Stimulated activated CD8-positive, alpha-beta memory T cell treated with anti-CD3 and anti-CD28 coated beads, Interleukin-12 subunit alpha, Interleukin-12 subunit beta, amount 100 ng/mL, for 4 hours (primary cell): ENCODE results near the gene FAR1.
"Not testable (repeated sequence)": the region's sequence is repeated elsewhere in the genome, so short reads cannot be mapped to it uniquely, and the experiment has no call there.

Source experiments
- DNase-seq: peaks from one replicate; pipeline ENCODE4 v3.0.0-alpha.2; 2020; ENCODE audit warnings: low read depth

FAR1 gene, protein sequence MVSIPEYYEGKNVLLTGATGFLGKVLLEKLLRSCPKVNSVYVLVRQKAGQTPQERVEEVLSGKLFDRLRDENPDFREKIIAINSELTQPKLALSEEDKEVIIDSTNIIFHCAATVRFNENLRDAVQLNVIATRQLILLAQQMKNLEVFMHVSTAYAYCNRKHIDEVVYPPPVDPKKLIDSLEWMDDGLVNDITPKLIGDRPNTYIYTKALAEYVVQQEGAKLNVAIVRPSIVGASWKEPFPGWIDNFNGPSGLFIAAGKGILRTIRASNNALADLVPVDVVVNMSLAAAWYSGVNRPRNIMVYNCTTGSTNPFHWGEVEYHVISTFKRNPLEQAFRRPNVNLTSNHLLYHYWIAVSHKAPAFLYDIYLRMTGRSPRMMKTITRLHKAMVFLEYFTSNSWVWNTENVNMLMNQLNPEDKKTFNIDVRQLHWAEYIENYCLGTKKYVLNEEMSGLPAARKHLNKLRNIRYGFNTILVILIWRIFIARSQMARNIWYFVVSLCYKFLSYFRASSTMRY

DNA sequence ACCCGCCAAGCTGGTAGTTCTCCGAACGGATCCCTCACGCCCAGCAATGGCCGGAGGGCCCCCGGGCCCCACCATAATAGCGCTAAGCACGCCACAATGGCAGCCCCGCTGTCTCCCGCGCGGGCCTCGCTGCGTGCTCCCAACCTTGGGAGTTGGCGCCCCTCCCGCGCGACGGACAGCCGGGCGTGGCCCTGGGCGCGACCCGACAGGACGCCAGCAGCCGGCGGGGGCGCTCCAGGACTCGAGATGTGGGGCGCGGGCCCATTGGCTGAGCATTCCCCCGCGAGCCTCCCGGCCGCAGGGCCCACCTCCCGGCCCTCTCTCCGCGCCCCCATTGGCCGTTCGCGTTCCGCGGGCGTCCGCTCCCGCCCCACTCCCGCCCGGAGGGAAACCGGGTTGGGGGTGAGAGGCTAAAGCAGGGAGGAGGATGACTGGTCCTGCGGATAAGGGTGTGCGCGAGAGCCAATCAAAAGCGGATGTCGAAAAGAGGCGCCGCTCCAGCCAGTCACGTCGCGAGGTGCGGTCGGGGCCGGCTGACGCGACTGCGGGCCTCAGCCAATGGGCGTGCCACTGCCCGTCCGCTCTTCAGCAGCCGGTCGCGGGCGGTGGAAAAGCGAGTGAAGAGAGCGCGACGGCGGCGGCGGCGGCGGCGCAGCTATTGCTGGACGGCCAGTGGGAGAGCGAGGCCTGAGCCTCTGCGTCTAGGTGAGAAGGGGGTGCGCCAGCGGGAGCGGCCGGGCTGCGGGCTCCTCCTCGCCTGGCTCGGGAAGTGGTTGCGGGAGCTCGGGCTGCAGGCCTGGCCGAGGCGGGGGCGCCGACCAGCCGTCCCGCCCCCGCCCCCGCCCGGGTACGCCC lies at the start of gene FAR1:
FAR1 (plus strand) TSS at position 567 of the 855 bp plus-strand sequence. CDS start 26,098 bp downstream, outside the sequence.
- DNase-seq = peak; percentile 97

DNA sequence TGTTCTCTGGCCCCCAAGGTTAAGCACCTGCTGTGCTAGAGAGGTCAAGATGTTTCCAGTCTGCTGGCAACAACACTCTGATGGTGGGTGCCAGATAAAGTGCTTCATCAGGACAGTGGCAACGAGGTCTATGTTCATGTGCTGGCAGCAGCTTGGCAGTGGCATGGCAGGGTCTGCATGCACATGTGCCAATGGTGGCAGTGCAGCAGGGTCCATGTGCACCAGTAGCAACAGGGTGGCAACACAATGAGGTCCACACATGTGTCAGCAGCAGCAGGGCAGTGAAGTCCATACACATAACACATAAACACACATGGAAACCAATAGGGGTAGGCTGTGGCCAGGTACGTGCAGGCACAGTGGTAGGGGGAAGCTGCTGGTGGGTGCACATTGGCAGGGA lies 48.4 kb upstream of the FAR1 start:
- no peak for DNase-seq

DNA sequence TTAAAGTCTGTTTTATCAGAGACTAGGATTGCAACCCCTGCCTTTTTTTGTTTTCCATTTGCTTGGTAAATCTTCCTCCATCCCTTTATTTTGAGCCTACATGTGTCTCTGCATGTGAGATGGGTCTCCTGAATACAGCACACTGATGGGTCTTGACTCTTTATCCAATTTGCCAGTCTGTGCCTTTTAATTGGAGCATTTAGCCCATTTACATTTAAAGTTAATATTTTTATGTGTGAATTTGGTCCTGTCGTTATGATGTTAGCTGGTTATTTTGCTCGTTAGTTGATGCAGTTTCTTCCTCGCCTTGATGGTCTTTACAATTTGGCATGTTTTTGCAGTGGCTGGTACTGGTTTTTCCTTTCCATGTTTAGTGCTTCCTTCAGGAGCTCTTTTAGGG lies 41.6 kb upstream of the FAR1 start:
- DNase-seq = not testable (repeated sequence)

DNA sequence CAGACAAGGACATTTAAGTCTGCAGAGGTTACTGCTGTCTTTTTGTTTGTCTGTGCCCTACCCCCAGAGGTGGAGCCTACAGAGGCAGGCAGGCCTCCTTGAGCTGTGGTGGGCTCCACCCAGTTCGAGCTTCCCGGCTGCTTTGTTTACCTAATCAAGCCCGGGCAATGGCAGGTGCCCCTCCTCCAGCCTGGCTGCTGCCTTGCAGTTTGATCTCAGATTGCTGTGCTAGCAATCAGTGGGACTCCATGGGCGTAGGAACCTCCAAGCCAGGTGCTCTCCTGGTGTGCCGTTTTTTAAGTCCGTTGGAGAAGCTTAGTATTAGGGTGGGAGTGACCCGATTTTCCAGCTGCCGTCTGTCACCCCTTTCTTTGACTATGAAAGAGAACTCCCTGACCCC lies 39.8 kb upstream of the FAR1 start:
- not testable (repeated sequence) for DNase-seq

DNA sequence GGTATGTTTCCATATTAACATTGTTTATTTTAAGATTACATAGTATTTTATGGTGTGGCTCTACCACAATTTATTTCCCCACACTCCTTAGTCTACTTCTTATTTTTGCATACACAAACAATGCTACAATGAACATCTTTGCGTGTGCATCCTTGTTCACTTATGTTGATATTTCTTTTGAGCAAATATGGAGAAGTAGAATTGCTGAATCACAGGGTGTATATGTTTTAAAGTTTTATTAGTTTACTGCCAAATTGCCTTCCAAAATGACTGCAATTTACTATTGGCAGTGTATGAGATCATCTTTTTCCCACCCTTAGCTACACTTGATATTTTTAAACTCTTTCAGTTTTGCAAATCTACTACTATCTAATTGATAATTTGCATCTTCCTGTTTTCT lies 38.7 kb upstream of the FAR1 start:
- DNase-seq = no peak

DNA sequence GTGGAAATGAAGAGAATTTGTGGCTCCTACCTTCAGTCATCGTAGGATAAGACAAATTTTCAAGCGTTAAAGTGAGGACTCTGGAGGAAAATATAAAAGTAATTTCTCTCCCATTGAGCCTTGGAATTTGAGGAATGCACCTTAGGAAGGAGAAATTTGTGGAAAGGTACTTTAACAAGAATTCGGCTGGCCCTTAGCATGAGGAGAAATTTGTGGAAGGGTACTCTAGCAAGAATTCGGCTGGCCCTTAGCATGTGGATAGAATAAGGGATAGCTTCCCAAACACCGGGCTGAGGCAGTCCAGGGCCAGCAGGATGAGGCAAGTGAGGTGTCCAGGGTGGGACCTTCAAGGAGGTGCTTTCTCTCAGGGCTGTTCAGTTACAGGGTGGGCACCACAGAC lies 33.2 kb upstream of the FAR1 start:
- no peak for DNase-seq

DNA sequence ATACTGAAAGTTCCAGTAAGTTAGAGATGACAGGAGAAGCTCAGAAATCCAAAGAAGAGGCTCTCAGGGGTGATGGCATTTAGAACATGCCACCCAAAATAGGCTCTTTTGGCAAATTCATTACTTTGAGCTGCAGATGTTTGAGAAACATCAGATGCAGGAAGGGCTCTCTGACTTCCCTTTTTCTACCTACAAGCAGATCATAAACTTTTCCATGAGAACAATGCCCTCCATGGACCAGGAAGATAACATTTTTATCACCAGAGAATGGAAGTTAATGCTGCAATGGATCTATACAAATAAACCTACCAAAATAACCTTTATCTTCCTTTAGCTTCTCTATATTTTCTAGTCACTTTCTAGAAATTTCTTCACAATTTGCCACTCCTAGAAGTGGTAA lies 32.7 kb upstream of the FAR1 start:
- no peak for DNase-seq

DNA sequence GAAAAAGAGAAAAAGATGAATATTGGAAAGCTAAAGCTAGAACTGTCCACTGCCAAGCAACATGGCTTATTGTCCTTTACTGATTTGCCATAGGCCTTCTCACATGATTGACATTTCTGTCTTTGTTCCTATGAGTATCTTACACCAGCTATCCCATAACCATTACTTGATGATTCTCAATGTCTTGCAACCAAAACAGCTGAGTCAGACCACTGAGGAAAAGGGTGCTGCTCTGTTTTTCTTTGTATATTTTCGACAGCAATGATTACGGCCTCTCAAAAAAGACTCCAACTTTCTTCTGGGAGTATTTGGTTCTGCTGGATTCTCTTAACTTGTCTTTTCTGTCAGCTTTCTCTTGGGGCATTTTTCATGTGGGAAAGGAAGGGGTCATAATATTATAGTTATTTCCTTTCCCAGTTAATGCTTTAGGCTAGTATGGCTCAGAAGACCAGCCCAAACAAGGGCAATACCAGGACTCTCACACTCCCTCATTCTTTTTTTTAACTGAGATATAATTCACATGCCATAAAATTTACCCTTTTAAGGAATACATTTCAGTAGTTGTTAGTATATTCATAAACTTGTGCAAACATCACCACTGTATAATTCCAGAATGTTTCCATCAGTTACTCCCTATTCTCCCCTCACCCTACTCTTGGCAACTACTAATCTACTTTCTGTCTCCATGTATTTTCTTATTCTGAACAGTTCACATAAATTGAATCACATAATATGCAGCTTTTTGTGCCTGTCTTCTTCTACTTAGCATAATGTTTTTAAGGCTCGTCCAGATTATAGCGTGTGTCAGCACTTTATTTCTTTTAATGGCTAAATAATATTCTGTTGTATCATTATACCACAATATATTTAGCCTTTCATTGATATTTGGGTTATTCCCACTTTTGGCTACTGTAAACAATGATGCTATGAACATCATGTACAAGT lies 31.1 kb upstream of the FAR1 start:
- DNase-seq = no peak

DNA sequence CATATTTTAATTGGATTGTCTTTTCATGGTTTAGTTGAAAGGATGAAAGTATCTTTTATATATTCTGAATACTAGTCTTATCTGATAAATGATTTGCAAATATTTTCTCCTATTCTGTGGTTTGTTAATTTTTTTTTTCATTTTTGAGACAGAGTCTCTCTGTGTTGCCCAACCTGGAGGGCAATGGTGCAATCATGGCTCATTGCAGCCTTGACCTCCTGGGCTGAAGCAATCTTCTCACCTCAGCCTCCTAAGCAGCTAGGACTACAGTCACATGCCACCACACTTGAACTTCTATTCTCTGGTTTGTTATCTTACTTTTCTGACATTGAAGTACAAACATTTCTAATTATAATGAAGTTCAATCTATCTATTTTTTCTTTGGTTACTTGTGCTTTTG lies 30.0 kb upstream of the FAR1 start:
- DNase-seq = no peak

DNA sequence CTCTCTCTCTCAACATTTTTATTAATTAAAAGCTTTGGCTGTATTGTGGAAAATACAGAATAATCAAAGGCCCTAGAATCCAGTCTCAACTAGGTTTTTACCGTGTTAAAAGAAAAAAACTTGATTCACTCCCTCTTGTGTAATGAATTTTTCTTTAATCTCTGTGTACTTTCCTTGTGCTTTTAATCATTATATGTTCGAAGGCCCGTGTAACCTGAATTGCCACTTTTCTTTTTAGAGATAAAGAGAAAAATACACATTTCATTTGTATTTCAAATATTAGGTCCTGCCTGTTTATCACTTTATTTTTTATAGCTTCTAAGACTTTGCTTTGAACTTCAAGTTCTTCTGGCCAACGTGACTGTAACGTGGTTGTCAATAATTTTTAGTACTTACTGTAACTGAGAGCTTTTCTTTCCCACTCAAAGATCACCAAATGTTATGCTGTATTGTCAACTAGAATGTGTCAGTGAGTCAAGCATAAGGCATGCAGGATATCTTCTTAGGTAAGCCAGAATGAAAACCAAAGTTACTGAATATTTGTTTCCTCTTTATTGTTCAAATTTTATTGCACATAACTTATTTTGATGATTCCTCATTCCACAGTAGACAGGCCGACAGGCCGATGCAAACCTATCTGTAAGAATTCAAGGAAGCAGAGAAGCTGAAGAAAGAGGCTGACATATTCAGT lies 23.3 kb upstream of the FAR1 start:
- no peak for DNase-seq

DNA sequence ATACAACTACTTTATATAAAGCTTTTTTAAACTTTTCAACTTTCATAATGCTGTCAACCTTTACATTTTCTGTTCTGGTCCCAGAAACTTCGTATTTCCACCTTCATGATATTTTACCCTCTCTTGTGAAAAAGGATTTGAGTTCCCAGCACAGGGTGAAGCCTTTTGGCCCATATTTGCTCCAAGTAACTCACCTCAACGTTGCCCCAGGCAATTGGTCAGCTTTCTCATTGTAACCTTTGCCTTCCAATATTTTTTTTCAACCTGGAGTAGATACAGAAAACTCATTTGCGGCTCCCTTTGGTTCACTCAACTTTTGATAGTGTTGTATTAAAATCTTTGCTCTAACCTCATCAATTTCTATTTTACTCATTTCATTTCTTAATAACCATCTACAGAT lies 21.1 kb upstream of the FAR1 start:
- DNase-seq = no peak

DNA sequence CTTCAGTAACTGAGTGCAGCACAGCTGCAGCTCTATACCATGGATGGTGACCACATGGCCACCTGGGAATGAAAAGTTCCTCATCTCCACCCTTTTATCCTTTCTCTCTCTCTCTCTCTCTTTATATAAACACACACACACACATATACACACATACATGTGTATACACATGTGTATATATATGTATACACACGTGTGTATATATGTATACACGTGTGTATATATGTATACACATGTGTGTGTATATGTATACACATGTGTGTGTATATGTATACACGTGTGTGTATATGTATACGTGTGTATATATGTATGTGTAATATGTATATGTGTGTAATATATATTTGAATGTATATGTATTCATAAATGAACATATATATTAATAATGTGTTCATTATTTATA lies 18.8 kb upstream of the FAR1 start:
- DNase-seq = no peak

DNA sequence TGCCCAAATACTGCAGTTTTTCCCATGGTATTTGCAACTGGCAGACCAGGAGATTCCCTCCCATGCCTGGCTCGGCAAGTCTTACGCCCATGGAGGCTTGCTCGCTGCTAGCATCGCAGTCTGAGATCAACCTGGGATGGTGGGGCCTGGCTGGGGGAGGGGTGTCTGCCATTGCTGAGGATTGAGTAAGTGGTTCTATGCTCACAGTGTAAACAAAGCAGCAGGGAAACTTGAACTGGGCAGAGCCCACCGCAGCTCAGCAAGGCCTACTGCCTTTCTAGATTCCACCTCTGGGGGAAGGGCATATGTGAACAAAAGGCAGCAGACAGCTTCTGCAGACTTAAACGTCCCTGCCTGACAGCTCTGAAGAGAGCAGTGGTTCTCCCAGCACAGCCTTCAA lies 17.0 kb upstream of the FAR1 start:
- DNase-seq = not testable (repeated sequence)

DNA sequence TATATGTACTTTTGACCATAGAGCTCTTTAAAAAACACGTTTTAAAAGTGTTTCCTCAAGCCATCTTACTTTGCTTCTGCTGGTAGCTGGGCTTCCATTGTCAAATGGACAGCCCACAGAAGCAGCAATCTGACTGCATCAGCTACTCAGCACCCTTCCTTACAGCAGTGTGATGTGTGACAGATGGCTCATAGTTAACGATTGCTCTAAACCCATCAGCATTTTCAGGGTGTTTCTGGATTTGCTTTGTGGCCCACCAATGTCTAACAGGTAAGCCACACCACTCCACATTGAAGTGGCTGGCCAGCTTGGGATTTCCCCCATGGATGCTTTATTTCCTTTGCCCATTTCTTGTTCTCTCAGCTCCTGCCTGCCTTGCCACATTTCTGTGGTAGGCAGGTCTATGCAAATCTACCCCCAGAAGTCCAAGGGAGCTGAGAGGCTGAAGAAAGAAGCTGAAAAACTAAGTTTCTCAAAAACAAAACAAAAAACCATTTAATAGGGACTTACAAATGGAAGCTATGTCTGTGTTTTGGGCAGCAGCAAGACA lies 7.3 kb upstream of the FAR1 start:
- DNase-seq = no peak

DNA sequence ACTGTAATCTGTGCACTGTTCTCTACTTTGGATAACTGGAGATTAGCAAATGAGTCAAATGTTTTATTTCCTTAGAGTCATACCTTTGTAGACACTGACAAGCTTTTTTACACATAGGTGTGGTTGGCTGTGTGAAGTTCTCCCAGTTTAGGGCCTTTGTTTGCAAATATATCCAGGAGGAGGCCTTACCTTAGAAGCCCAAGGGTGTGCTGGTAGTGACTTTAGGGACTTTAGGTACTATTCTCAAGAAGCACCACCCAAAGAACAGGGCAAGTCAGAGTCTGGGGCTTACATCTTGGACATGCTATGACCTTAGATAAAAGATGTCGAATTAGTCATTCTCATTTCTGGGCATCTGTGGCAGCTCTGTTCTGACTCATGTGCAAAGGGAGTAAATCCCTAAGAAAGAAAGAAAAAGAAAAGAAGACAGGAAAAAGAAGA lies 4.8 kb upstream of the FAR1 start:
- no peak for DNase-seq

DNA sequence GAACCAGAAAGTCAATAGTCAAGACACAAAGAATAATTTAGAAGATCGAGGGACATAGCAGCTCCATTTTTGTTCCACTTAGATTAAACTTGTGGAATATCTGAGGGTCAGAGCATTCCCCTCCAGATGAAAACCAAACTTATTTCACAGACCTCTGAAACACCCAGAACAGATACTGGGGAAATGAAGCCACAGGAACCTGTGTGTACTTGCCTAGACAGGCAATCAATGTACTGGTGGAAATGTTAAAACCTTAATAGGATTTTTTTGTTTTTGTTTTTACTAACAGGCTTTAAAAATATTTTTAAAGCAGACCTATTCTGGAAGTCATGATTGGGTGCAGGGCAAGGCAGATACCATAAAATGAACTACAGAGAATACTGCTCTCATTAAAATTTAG lies 4.1 kb upstream of the FAR1 start:
- DNase-seq = no peak

DNA sequence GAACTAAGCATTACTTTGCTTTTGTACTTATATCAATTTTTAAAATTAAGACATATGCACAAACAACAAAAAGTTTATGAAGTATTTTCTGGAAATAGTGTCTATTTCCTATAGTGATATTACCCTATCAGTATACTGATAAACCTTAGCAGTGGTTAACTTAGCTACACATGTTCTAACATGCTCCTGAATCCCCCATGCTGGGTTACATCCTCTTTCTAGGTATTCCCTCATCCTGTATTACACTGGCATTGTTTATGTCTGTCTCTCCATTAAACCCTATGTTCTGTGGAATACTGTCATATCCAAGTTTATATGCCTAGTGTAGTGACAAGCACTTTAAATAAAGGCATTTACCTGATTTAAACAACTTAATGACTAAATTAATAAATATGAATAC lies 1.8 kb upstream of the FAR1 start:
- no peak for DNase-seq

DNA sequence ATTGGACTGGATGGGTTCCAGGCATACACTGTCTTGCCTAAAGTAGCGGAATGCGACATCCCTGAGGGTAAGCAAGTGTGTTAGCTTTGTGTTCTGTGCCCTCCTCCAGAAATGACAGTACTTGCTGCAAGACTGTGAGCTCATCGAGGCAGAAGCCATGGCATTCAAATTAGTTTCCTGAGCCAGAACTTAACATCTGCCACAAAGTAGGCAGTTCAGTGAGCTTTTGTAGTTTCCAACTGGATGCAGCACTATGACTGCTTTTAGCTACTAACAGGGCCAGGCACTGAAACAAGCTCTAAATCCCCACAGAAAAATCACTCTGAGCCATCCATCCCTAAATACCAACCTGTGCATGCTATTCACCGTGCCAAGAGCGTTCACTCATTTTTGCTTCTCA lies 1.2 kb upstream of the FAR1 start:
- no peak for DNase-seq

DNA sequence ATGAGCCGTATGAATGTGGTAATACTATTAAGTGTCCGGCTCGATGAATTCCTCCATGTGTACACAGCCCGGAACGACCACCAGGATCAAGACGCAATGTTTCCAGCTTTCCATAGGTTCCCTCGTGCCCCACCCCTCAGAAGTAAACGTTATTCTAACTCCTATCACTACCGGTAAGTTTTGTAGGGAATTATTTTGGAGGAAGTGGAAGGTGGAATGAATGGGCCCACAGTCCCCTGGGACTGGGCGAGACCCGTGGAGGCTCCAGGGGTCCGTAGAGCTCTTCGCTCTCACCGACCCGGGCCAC lies 720 bp upstream of the FAR1 start:
- DNase-seq = no peak

DNA sequence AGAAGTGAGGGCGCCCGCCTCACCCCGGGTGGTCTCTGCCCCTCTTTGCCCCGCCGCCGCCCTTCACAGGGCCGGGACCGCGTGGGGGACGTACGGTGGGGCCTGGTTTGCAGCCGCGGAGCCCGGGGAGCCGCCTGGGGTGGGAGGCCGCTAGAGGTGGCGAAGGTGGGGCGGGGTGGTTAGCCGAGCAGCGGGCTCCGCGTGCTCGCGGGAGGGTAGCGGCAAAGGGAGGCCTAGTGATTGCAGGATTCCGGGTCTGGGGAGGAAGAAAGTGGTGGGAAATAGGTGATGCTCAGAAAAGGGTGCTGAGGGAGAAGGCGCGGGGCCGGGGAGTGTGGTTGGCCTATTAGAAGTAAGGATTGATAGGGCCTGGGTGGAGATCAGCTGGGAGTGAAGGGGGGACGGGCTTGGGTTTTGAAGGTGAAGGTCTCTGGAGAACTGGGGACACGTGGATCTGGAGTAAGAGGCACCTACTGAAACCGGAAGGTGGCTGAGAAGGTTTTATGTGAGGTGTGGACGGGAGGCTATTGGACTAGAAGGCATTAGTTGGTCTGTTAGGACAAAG lies 571 bp downstream of the FAR1 start:
- DNase-seq = peak; percentile 40
